Trophoblast cell (in vitro differentiated cells and primary cell): ENCODE measurements around the gene RAB6C.
"Not testable (repeated sequence)": the region's sequence is repeated elsewhere in the genome, so short reads cannot be mapped to it uniquely, and the experiment has no call there.

Experiments
- DNase-seq, 2 donors: peaks; one replicate each; pipeline ENCODE4 v3.0.0-alpha.2; 2016
- H2AFZ ChIP-seq: 2 replicates; pipeline ENCODE4 v1.6.1; 2013; ENCODE audit warnings: low read length, moderate library complexity, mild to moderate bottlenecking; ENCODE audit not compliant: insufficient read depth, poor library complexity
- H2AK5ac ChIP-seq: 2 replicates; pipeline ENCODE4 v1.6.1; 2013; ENCODE audit warnings: mild to moderate bottlenecking, low read length
- H2BK120ac ChIP-seq: 2 replicates; pipeline ENCODE4 v1.6.1; 2013; ENCODE audit warnings: low read length, mild to moderate bottlenecking, moderate library complexity; ENCODE audit not compliant: insufficient read depth, poor library complexity
- H2BK12ac ChIP-seq: 2 replicates; pipeline ENCODE4 v1.6.1; 2013; ENCODE audit warnings: mild to moderate bottlenecking, low read length, moderate library complexity
- H2BK5ac ChIP-seq: 2 replicates; pipeline ENCODE4 v1.6.1; 2013; ENCODE audit warnings: low read length, low read depth, moderate library complexity, mild to moderate bottlenecking; ENCODE audit not compliant: poor library complexity
- H3K14ac ChIP-seq: 2 replicates; pipeline ENCODE4 v1.6.1; 2013; ENCODE audit warnings: mild to moderate bottlenecking, low read length
- H3K18ac ChIP-seq: 2 replicates; pipeline ENCODE4 v1.6.1; 2013; ENCODE audit warnings: mild to moderate bottlenecking, low read length
- H3K23ac ChIP-seq: 2 replicates; pipeline ENCODE4 v1.6.1; 2013; ENCODE audit warnings: low read length
- H3K27ac ChIP-seq: 2 replicates; pipeline ENCODE4 v1.5.1; 2013; ENCODE audit warnings: low read depth, mild to moderate bottlenecking, inconsistent platforms, low read length, moderate library complexity
- H3K27me3 ChIP-seq: 2 replicates; pipeline ENCODE4 v1.6.1; 2013; ENCODE audit warnings: inconsistent platforms, mild to moderate bottlenecking, low read length, moderate library complexity; ENCODE audit not compliant: insufficient read depth
- H3K36me3 ChIP-seq, 2 experiments: 1 replicate in 1 of 2; 2 replicates in 1 of 2; pipeline ENCODE4 v1.6.1; 2013; ENCODE audit warnings: low read length in 2 of 2, mild to moderate bottlenecking in 2 of 2, moderate library complexity in 1 of 2; ENCODE audit not compliant: insufficient read depth in 2 of 2, control insufficient read depth in 1 of 2
- H3K4ac ChIP-seq: 2 replicates; pipeline ENCODE4 v1.6.1; 2013; ENCODE audit warnings: low read depth, mild to moderate bottlenecking, low read length, moderate library complexity
- H3K4me1 ChIP-seq, 2 experiments: 1 replicate in 1 of 2; 2 replicates in 1 of 2; pipeline ENCODE4 v1.6.1; 2013; ENCODE audit warnings: low read length in 2 of 2, mild to moderate bottlenecking in 2 of 2, moderate library complexity in 1 of 2; ENCODE audit not compliant: insufficient read depth in 2 of 2, control insufficient read depth in 1 of 2
- H3K4me2 ChIP-seq: 2 replicates; pipeline ENCODE4 v1.6.1; 2013; ENCODE audit warnings: inconsistent platforms, mild to moderate bottlenecking, low read length, moderate library complexity
- H3K4me3 ChIP-seq: 2 replicates; pipeline ENCODE4 v1.5.1; 2013; ENCODE audit warnings: mild to moderate bottlenecking, low read depth, low read length, inconsistent platforms
- H3K79me1 ChIP-seq: one replicate; pipeline ENCODE4 v1.6.1; 2013; ENCODE audit warnings: low read length
- H3K79me2 ChIP-seq: 2 replicates; pipeline ENCODE4 v1.6.1; 2013; ENCODE audit warnings: low read length, mild to moderate bottlenecking; ENCODE audit not compliant: control insufficient read depth, insufficient read depth, poor library complexity
- H3K9ac ChIP-seq: 2 replicates; pipeline ENCODE4 v1.6.1; 2013; ENCODE audit warnings: mild to moderate bottlenecking, low read length
- H3K9me3 ChIP-seq: 2 replicates; pipeline ENCODE4 v1.6.1; 2013; ENCODE audit warnings: low read depth, mild to moderate bottlenecking, control low read depth, inconsistent platforms, low read length; ENCODE audit not compliant: insufficient read depth
- H4K12ac ChIP-seq: 2 replicates; pipeline ENCODE4 v1.6.1; 2013; ENCODE audit warnings: low read depth, mild to moderate bottlenecking, low read length, moderate library complexity
- H4K8ac ChIP-seq: 2 replicates; pipeline ENCODE4 v1.6.1; 2013; ENCODE audit warnings: low read depth, mild to moderate bottlenecking, low read length, moderate library complexity
- H4K91ac ChIP-seq: one replicate; pipeline ENCODE4 v1.6.1; 2013; ENCODE audit warnings: low read depth, mild to moderate bottlenecking, low read length, moderate library complexity
- WGBS: extraction: QIAGEN DNeasy Blood & Tissue Kit; methylation state at CpG from one replicate; pipeline ENCODE4 v1.1.7; 2013; ENCODE audit warnings: missing lambda C conversion rate; ENCODE audit not compliant: insufficient read length, insufficient coverage; ENCODE audit errors: extremely low coverage; 5-methylcytosine and 5-hydroxymethylcytosine counted together

Gene RAB6C

DNA sequence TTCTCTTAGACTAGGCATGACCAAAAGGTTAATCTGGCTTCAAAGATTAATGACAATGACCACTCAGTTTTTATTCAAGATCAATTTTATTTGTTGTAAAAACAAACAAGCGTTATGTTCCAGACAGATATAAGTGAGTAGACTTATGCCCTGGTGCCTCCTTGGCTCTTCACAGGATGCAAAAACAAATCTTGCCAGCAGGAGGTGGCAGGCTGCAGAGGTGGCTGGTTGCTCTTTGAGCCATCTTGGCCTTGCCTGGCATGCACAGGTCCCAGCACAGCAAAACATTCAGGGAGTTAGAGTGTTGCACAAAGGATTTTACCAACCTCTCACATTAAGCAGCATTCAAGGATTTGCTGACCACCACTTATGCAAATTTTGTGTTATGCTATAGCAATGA is 46.5 kb downstream of the RAB6C start:
- H2BK120ac ChIP-seq, H3K4me2 ChIP-seq, H4K12ac ChIP-seq, H2BK12ac ChIP-seq, H3K9ac ChIP-seq, H3K4me1 ChIP-seq, H3K27me3 ChIP-seq, H2BK5ac ChIP-seq, H4K91ac ChIP-seq, H2AFZ ChIP-seq, H2AK5ac ChIP-seq, H3K14ac ChIP-seq, H3K79me1 ChIP-seq, H3K79me2 ChIP-seq, H3K18ac ChIP-seq, H3K4ac ChIP-seq, H4K8ac ChIP-seq, H3K9me3 ChIP-seq, H3K36me3 ChIP-seq, H3K27ac ChIP-seq, H3K4me3 ChIP-seq, H3K23ac ChIP-seq: not testable (repeated sequence)
- peak in 1 of 2 donors; percentile 7 for DNase-seq
- no CpG with 5 or more reads among the region's 1 CpG for WGBS
